ENCODE measurements around the gene IDH2.

- TF ChIP-seq, protein P1, sequence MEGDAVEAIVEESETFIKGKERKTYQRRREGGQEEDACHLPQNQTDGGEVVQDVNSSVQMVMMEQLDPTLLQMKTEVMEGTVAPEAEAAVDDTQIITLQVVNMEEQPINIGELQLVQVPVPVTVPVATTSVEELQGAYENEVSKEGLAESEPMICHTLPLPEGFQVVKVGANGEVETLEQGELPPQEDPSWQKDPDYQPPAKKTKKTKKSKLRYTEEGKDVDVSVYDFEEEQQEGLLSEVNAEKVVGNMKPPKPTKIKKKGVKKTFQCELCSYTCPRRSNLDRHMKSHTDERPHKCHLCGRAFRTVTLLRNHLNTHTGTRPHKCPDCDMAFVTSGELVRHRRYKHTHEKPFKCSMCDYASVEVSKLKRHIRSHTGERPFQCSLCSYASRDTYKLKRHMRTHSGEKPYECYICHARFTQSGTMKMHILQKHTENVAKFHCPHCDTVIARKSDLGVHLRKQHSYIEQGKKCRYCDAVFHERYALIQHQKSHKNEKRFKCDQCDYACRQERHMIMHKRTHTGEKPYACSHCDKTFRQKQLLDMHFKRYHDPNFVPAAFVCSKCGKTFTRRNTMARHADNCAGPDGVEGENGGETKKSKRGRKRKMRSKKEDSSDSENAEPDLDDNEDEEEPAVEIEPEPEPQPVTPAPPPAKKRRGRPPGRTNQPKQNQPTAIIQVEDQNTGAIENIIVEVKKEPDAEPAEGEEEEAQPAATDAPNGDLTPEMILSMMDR (IDR thresholded peaks at IDR 0.05; ENCODE audit: extremely low read depth in 1 of 2, insufficient read depth in 1 of 2, low read depth in 1 of 2, low read length in 2 of 2), result no peak
- TF ChIP-seq POLR2AphosphoS5 (IDR thresholded peaks at IDR 0.05; ENCODE audit: insufficient read depth, low read depth, low read length) (no peak), GATA2 (IDR thresholded peaks at IDR 0.05; ENCODE audit: insufficient read depth, insufficient read length, low read depth, low read length) (no peak), POLR2A (IDR thresholded peaks at IDR 0.05; ENCODE audit: low read depth, low read length) (no peak), JUN (IDR thresholded peaks at IDR 0.05; ENCODE audit: borderline replicate concordance, insufficient read depth, insufficient read length, low read depth) (no peak), EZH2 (IDR thresholded peaks at IDR 0.05; ENCODE audit: borderline replicate concordance, low read depth, low read length, severe bottlenecking) (no peak), MYC (IDR thresholded peaks at IDR 0.05; ENCODE audit: low read depth, low read length) (no peak), MAX (IDR thresholded peaks at IDR 0.05; ENCODE audit: insufficient read depth, insufficient read length) (no peak), FOS (IDR thresholded peaks at IDR 0.05; ENCODE audit: borderline replicate concordance, insufficient read depth, low read length) (no peak)
Measured at GRCh38 chr15:90063770-90064247, 38.5 kb downstream of the IDH2 start.

Measured in endothelial cell of umbilical vein (primary cell).